Measurements from ENCODE around the gene KIAA0753. TPM values are rescaled to one million over a fixed set of nuclear protein-coding genes. Genes with fewer than 3 reads are reported as not detected.
A peak's percentile ranks its signal among the peaks of the same experiment; 100 is the strongest.

The KIAA0753 gene
- total and polyA plus RNA-seq, 9 donors, result 12.1 to 32.3 (median 19.2) TPM

DNA sequence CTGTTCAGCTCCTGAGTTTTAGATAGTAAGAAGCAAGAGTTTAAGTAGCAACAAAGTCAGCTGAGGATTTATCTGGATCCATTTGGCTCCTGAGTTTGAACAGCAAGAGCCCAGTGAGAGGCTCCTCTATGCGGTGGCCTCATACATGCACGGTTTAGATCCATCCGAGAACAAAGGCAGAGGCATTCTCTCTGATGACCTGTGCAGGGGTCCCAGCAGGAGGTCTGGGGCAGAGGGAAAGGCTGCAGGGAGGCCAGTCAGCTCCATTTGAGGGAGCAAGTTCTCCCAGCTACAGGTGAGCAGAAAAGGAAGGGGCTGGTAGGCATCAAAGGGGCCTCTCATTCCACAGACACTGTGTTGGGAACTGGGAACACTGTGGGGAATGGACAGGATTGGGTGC lies 100.6 kb downstream of the KIAA0753 start:
- no peaks in the 10 kb centered on the region for H3K27me3 ChIP-seq
- peaks cover 1% of the 10 kb centered on the region for H3K4me1 ChIP-seq (ENCODE audit: insufficient read depth)
- WGBS, 3 donors, result 69 to 82% (median 80%) methylated on average over 3 of the region's 3 CpGs
- H3K36me3 ChIP-seq, result no peaks in the 10 kb centered on the region
- H3K4me3 ChIP-seq, result no peak overlapping the region
- no peak for TF ChIP-seq POLR2A (IDR thresholded peaks at IDR 0.05)
- TF ChIP-seq, protein P1, sequence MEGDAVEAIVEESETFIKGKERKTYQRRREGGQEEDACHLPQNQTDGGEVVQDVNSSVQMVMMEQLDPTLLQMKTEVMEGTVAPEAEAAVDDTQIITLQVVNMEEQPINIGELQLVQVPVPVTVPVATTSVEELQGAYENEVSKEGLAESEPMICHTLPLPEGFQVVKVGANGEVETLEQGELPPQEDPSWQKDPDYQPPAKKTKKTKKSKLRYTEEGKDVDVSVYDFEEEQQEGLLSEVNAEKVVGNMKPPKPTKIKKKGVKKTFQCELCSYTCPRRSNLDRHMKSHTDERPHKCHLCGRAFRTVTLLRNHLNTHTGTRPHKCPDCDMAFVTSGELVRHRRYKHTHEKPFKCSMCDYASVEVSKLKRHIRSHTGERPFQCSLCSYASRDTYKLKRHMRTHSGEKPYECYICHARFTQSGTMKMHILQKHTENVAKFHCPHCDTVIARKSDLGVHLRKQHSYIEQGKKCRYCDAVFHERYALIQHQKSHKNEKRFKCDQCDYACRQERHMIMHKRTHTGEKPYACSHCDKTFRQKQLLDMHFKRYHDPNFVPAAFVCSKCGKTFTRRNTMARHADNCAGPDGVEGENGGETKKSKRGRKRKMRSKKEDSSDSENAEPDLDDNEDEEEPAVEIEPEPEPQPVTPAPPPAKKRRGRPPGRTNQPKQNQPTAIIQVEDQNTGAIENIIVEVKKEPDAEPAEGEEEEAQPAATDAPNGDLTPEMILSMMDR (IDR thresholded peaks at IDR 0.05), result no peak
- no peak for TF ChIP-seq EP300 (IDR thresholded peaks at IDR 0.05)
- intact Hi-C loops (cut with DNase I), result no loop called here
- H3K27ac ChIP-seq, result no peak overlapping the region
- DNase-seq, result no peak
- no peaks in the 10 kb centered on the region for H3K9me3 ChIP-seq

DNA sequence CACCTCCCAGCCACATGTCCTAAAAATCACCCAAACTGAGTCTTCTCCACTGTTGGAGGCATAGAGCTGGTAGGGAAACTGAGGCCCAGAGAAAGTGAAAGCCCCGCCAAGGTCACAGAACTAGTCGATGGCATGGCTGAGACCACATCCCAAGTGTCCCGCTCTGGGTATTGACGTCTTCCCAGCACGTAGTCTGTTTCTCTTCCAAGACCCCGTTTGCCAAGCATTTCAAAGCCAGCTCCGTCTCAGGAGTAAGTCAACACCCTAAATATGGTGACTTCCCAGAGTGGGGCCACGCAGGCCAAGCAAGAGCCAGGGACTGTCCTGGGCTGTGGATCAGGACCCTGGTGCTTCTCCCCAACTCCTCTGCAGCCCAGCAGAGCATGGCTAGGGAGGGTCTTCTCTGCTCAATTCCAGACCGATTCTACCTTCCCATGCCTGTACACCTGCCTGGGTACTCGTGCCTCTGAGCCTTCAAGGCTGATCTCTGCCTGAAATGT lies 103.9 kb downstream of the KIAA0753 start:
- 89 to 92% (median 89%) methylated on average over 10 of the region's 10 CpGs for WGBS, 3 donors
- no peaks in the 10 kb centered on the region for H3K27me3 ChIP-seq
- H3K9me3 ChIP-seq, result no peaks in the 10 kb centered on the region
- H3K27ac ChIP-seq, result no peak overlapping the region
- no peak for DNase-seq
- TF ChIP-seq EP300 (IDR thresholded peaks at IDR 0.05), result no peak
- TF ChIP-seq POLR2A (IDR thresholded peaks at IDR 0.05), result no peak
- TF ChIP-seq, protein P1 (IDR thresholded peaks at IDR 0.05), result no peak
- intact Hi-C loops (cut with DNase I), result no loop called here
- peaks cover 1% of the 10 kb centered on the region for H3K4me1 ChIP-seq (ENCODE audit: insufficient read depth)
- H3K36me3 ChIP-seq, result no peaks in the 10 kb centered on the region
- H3K4me3 ChIP-seq, result no peak overlapping the region

DNA sequence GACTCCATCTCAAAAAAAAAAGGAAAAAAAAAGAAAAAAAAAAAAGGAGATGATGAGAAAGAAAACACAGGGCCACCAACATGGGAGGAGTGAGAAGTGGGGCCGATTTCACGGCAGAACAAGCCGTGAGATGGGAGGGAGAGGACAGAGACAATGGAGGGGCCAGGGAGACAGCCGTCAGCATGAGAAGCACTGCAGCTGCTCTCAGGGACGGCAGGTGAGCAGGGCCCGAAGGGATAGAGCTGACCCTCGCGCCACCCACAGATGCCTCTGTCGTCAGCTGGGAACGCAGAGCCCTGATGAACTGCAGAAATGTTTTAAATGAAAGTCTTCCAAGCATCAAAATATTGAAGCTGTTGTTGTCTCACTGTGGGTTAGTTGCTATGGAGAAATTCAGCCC lies 104.5 kb downstream of the KIAA0753 start:
- H3K36me3 ChIP-seq, result no peaks in the 10 kb centered on the region
- no peaks in the 10 kb centered on the region for H3K9me3 ChIP-seq
- TF ChIP-seq EP300 (IDR thresholded peaks at IDR 0.05), result no peak
- TF ChIP-seq, protein P1 (IDR thresholded peaks at IDR 0.05), result no peak
- no peak for TF ChIP-seq POLR2A (IDR thresholded peaks at IDR 0.05)
- no peak for DNase-seq
- intact Hi-C loops (cut with DNase I), result no loop called here
- WGBS, 3 donors, result 69 to 82% (median 79%) methylated on average over 10 of the region's 10 CpGs
- H3K27ac ChIP-seq, result no peak overlapping the region
- no peaks in the 10 kb centered on the region for H3K27me3 ChIP-seq
- H3K4me3 ChIP-seq, result no peak overlapping the region
- H3K4me1 ChIP-seq (ENCODE audit: insufficient read depth), result peaks cover 1% of the 10 kb centered on the region

DNA sequence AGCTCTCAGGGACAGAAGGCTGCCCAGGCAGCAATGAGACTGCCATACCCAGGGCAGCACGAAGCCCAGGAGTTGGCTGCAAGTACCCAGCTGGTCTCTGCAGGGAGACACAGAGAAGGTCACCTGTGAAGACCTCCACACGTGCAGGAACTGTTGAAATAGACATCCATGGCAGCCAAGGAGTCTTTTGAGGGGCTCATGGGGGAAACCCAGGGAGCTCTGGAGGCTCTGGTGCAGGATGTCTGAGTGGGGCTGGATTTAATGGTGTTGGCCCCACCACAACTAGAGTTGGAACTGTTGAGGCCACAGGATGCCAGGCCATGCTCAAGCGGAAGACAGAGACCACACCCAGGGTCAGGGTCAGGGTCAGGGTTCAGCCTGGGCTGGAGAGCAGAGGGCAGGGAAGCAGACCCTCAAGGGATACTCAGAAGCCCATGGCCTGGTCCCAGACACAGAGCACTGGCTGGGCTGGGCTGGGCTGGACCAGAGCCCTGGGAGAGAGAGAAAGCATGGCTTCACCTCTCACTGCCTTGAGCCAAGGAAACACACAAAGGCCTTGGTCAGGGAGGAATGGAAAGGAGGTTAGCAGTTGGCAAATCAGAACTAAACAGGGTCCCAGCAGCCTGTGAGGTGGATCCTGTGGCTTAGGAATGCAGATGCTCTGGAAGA lies 105.5 kb downstream of the KIAA0753 start:
- peaks cover 1% of the 10 kb centered on the region for H3K4me1 ChIP-seq (ENCODE audit: insufficient read depth)
- no peaks in the 10 kb centered on the region for H3K27me3 ChIP-seq
- no peak for TF ChIP-seq EP300 (IDR thresholded peaks at IDR 0.05)
- no peak for TF ChIP-seq POLR2A (IDR thresholded peaks at IDR 0.05)
- TF ChIP-seq, protein P1 (IDR thresholded peaks at IDR 0.05), result no peak
- 67 to 81% (median 69%) methylated on average over 3 of the region's 3 CpGs for WGBS, 3 donors
- no peak overlapping the region for H3K27ac ChIP-seq
- no peak overlapping the region for H3K4me3 ChIP-seq
- H3K9me3 ChIP-seq, result no peaks in the 10 kb centered on the region
- intact Hi-C loops (cut with DNase I), result no loop called here
- no peaks in the 10 kb centered on the region for H3K36me3 ChIP-seq
- peak in 2 of 5 donors; percentile 33 to 60 for DNase-seq
